Natural killer cell (primary cell): Measurements from ENCODE around the gene CYP2A6. TPM values are rescaled to one million over a fixed set of nuclear protein-coding genes. Genes with fewer than 3 reads are reported as not detected.

Experiments
- ATAC-seq, 3 donors: fragments of 150-1000 bp in 2 of 3; fragments of 200-7000 bp in 1 of 3; cut with Tn5 transposase; 1 replicate in 1 of 3; 2 replicates in 2 of 3; pipeline ENCODE4 v1.10.0; 2021; ENCODE audit warnings: mild to moderate bottlenecking in 2 of 3, moderate library complexity in 2 of 3
- DNase-seq, 2 donors: peaks; one replicate each; pipeline versions ENCODE4 v3.0.0 to v3.0.0-alpha.2; 2013 to 2021; ENCODE audit warnings: mixed read lengths in 1 of 2
- H3K27ac ChIP-seq: one replicate; pipeline ENCODE4 v1.5.1; 2013; ENCODE audit warnings: mild to moderate bottlenecking, low read length
- H3K27me3 ChIP-seq: one replicate; pipeline ENCODE4 v1.6.1; 2013; ENCODE audit warnings: low read length; ENCODE audit not compliant: control insufficient read depth, insufficient read depth
- H3K36me3 ChIP-seq: one replicate; pipeline ENCODE4 v1.6.1; 2013; ENCODE audit warnings: low read length; ENCODE audit not compliant: control insufficient read depth, insufficient read depth
- H3K4me1 ChIP-seq: one replicate; pipeline ENCODE4 v1.6.1; 2013; ENCODE audit warnings: low read length; ENCODE audit not compliant: control insufficient read depth, insufficient read depth
- H3K4me3 ChIP-seq: one replicate; pipeline ENCODE4 v1.5.1; 2013; ENCODE audit warnings: low read length
- H3K9me3 ChIP-seq: one replicate; pipeline ENCODE4 v1.6.1; 2013; ENCODE audit warnings: low read length; ENCODE audit not compliant: control insufficient read depth, insufficient read depth
- H3K27ac Mint-ChIP-seq, 2 donors: one replicate each; pipeline ENCODE4 v1.8.0; 2022; ENCODE audit warnings: mild to moderate bottlenecking in 2 of 2, mixed read lengths in 2 of 2, moderate library complexity in 1 of 2
- H3K27me3 Mint-ChIP-seq, 2 donors: one replicate each; pipeline ENCODE4 v1.8.0; 2022; ENCODE audit warnings: low read depth in 2 of 2, mixed read lengths in 2 of 2
- H3K36me3 Mint-ChIP-seq: one replicate; pipeline ENCODE4 v1.8.0; 2022; ENCODE audit warnings: mixed read lengths
- H3K4me1 Mint-ChIP-seq, 2 donors: one replicate each; pipeline ENCODE4 v1.8.0; 2022; ENCODE audit warnings: mixed read lengths in 2 of 2
- H3K4me3 Mint-ChIP-seq: one replicate; pipeline ENCODE4 v1.8.0; 2022; ENCODE audit warnings: mild to moderate bottlenecking, moderate library complexity, mixed read lengths
- H3K9me3 Mint-ChIP-seq, 2 donors: one replicate each; pipeline ENCODE4 v1.8.0; 2022; ENCODE audit warnings: mixed read lengths in 2 of 2
- CTCF ChIP-seq: fragments of 200-600 bp; IDR thresholded peaks from one replicate; pipeline ENCODE4 v1.8.0; 2022; ENCODE audit warnings: antibody characterized with exemption
- WGBS: methylation state at CpG from one replicate; pipeline ENCODE4 v1.1.7; 2013; ENCODE audit warnings: missing lambda C conversion rate; ENCODE audit not compliant: insufficient coverage; 5-methylcytosine and 5-hydroxymethylcytosine counted together
- intact Hi-C: fragments of 100-400 bp; cut with micrococcal nuclease; formaldehyde crosslinking; loops from one replicate; pipeline ENCODE4 v1.14.2; 2022
- total RNA-seq, 4 donors: library from RNA; stranded (reverse); fragments of 120-200 nt in 1 of 4; gene quantifications; one replicate each; pipeline versions ENCODE4 v1.2.3 to v1.2.4, GENCODE V29; 2013 to 2022

Gene CYP2A6
- total RNA-seq, 3 donors from 2014 or later (not counting 1 experiment from before 2014, with no cell fraction given), result not detected

GRCh38 chr19:40800339-40800996, 49.8 kb downstream of the CYP2A6 start:
- Histone ChIP-seq H3K36me3 (peaks cover 18% of the 10 kb centered on the region), H3K4me3 (peak overlapping the region; percentile 87), H3K27ac (peak overlapping the region; percentile 79), H3K4me1 (peaks cover 69% of the 10 kb centered on the region), H3K27me3 (no peaks in the 10 kb centered on the region), H3K9me3 (no peaks in the 10 kb centered on the region)
- ATAC-seq, result no peak
- Mint-ChIP-seq H3K27ac (peak overlapping the region; percentile 100), H3K9me3 (no peaks in the 10 kb centered on the region), H3K4me1 (peaks cover 65 to 74% of the 10 kb centered on the region in 2 donors), H3K4me3 (peak overlapping the region; percentile 95), H3K36me3 (no peaks in the 10 kb centered on the region), H3K27me3 (no peaks in the 10 kb centered on the region)
- intact Hi-C loops, result no loop called here
- whole genome bisulfite sequencing, result 81% methylated on average over 27 of the region's 27 CpGs
- no peak for TF ChIP-seq CTCF
- DNase-seq, result peak in 1 of 2 donors; percentile 33

- WGBS, result 3% methylated on average over 40 of the region's 40 CpGs
- Histone ChIP-seq H3K27me3 (no peaks in the 10 kb centered on the region), H3K9me3 (no peaks in the 10 kb centered on the region), H3K36me3 (peaks cover 16% of the 10 kb centered on the region), H3K27ac (peak overlapping the region; percentile 79), H3K4me1 (peaks cover 62% of the 10 kb centered on the region), H3K4me3 (peak overlapping the region; percentile 87)
- ATAC-seq, result no peak
- Mint-ChIP-seq H3K27ac (peak overlapping the region; percentile 100), H3K4me3 (peak overlapping the region; percentile 95), H3K27me3 (no peaks in the 10 kb centered on the region), H3K9me3 (no peaks in the 10 kb centered on the region), H3K36me3 (no peaks in the 10 kb centered on the region), H3K4me1 (peaks cover 58 to 67% of the 10 kb centered on the region in 2 donors)
- peak in 1 of 2 donors; percentile 46 for DNase-seq
- intact Hi-C loops, result loop anchor here (2.0 kb wide), 1 partner anchor 83 kb away; the partner anchor contains the start of genes COQ8B and ITPKC
- TF ChIP-seq CTCF, result no peak
Observed at GRCh38 chr19:40799558-40800338, 50.5 kb downstream of the CYP2A6 start.

- no peaks in the 10 kb centered on the region for H3K36me3 Mint-ChIP-seq
- H3K27ac Mint-ChIP-seq, result peak within 1 kb of the TSS; percentile 100
- peak within 1 kb of the TSS; percentile 99 for H3K4me3 Mint-ChIP-seq
- peak within 1 kb of the TSS; percentile 87 for H3K4me3 ChIP-seq
- no peaks in the 10 kb centered on the region for H3K9me3 ChIP-seq
- ATAC-seq (peak; percentile 84 to 94 (median 86)), DNase-seq (peak; percentile 100)
- no peak for TF ChIP-seq CTCF
- H3K4me1 Mint-ChIP-seq, result peaks cover 50 to 58% of the 10 kb centered on the region in 2 donors
- no peaks in the 10 kb centered on the region for H3K9me3 Mint-ChIP-seq
- H3K27me3 Mint-ChIP-seq, result no peaks in the 10 kb centered on the region
- H3K27me3 ChIP-seq, result no peaks in the 10 kb centered on the region
- under 1% methylated on average over 98 of the region's 110 CpGs for WGBS
- peaks cover 15% of the 10 kb centered on the region for H3K36me3 ChIP-seq
- peak within 1 kb of the TSS; percentile 91 for H3K27ac ChIP-seq
- peaks cover 53% of the 10 kb centered on the region for H3K4me1 ChIP-seq
- intact Hi-C loops, result loop anchor here (1.0 to 2.0 kb wide), 4 partner anchors 22 to 82 kb away; partner anchors contain the start of genes ACTMAP, COQ8B and ITPKC
Observed at GRCh38 chr19:40798683-40799557, 51.3 kb downstream of the CYP2A6 start, which contains the start of gene EGLN2. Gene EGLN2 (plus strand): TSS chr19:40799191. CDS start chr19:40800573, 1,382 bp downstream.
